AG04450 (cell line): Measurements from ENCODE around the gene FBXW8. TPM values are rescaled to one million over a fixed set of nuclear protein-coding genes. Genes with fewer than 3 reads are reported as not detected.

Experiments used
- CTCF ChIA-PET: fragments of 300-600, 350-600 bp; formaldehyde crosslinking; extraction: SDS; loops from one replicate; lab custom pipeline; 2022; ENCODE audit warnings: antibody characterized with exemption, inconsistent platforms; lab: Charles Lee
- POLR2A ChIA-PET: fragments of 350-600 bp; formaldehyde crosslinking; extraction: SDS; loops from one replicate; lab custom pipeline; 2021; ENCODE audit warnings: antibody characterized with exemption, inconsistent platforms; lab: Yijun Ruan, JAX
- DNase-seq: peaks from one replicate; pipeline ENCODE4 v3.0.0-alpha.2; 2011; ENCODE audit warnings: low read depth, low spot score
- H3K27ac ChIP-seq: one replicate; pipeline ENCODE4 v1.5.1; 2012; ENCODE audit warnings: low read depth, low read length, control low read depth
- H3K27me3 ChIP-seq: one replicate; pipeline ENCODE4 v1.6.0; 2012; ENCODE audit warnings: low read length; ENCODE audit not compliant: control insufficient read depth, insufficient read depth
- H3K4me3 ChIP-seq: 2 replicates; pipeline ENCODE4 v1.5.1; 2011; ENCODE audit warnings: mild to moderate bottlenecking, low read depth, low read length, control low read depth
- H3K9me3 ChIP-seq: 2 replicates; pipeline ENCODE4 v1.5.1; 2012; ENCODE audit warnings: low read length; ENCODE audit not compliant: control insufficient read depth, insufficient read depth
- CTCF ChIP-seq: IDR thresholded peaks from 2 replicates; pipeline ENCODE4 v1.5.1; 2011; ENCODE audit warnings: low read depth, low read length, control low read depth, inconsistent platforms
- polyA plus RNA-seq: library from polyadenylated mRNA; depleted of rRNA; stranded (reverse); fragments of >200 nt; gene quantifications from 2 replicates; pipeline ENCODE4 v1.2.3, GENCODE V29; 2011

The FBXW8 gene
- polyA plus RNA-seq, 1 experiment: 23.0 TPM

- no peak for DNase-seq
- peaks cover 18% of the 10 kb centered on the region for H3K27me3 ChIP-seq
- CTCF ChIA-PET: no interaction called here
- POLR2A ChIA-PET: no interaction called here
- no peak overlapping the region for H3K4me3 ChIP-seq
- TF ChIP-seq CTCF: no peak
- no peaks in the 10 kb centered on the region for H3K9me3 ChIP-seq
- no peak overlapping the region for H3K27ac ChIP-seq
Observed at GRCh38 chr12:117063162-117063911, 152.6 kb downstream of the FBXW8 start.

GRCh38 chr12:117064049-117064448 lies 153.3 kb downstream of the FBXW8 start:
- DNase-seq: no peak
- TF ChIP-seq CTCF: no peak
- H3K27me3 ChIP-seq: peaks cover 18% of the 10 kb centered on the region
- no peak overlapping the region for H3K4me3 ChIP-seq
- POLR2A ChIA-PET: no interaction called here
- H3K9me3 ChIP-seq: no peaks in the 10 kb centered on the region
- H3K27ac ChIP-seq: no peak overlapping the region
- CTCF ChIA-PET: no interaction called here

GRCh38 chr12:117064596-117064995 lies 153.8 kb downstream of the FBXW8 start:
- no peak overlapping the region for H3K27ac ChIP-seq
- no peaks in the 10 kb centered on the region for H3K9me3 ChIP-seq
- H3K4me3 ChIP-seq: no peak overlapping the region
- ChIA-PET CTCF (no interaction called here), POLR2A (no interaction called here)
- no peak for DNase-seq
- no peak for TF ChIP-seq CTCF
- H3K27me3 ChIP-seq: peaks cover 15% of the 10 kb centered on the region

- DNase-seq: no peak
- H3K9me3 ChIP-seq: no peaks in the 10 kb centered on the region
- TF ChIP-seq CTCF: no peak
- H3K27me3 ChIP-seq: peaks cover 5% of the 10 kb centered on the region
- ChIA-PET POLR2A (no interaction called here), CTCF (no interaction called here)
- H3K27ac ChIP-seq: no peak overlapping the region
- H3K4me3 ChIP-seq: no peak overlapping the region
Observed at GRCh38 chr12:117067016-117067415, 156.3 kb downstream of the FBXW8 start.

GRCh38 chr12:117067638-117068037 lies 156.9 kb downstream of the FBXW8 start:
- H3K27ac ChIP-seq: no peak overlapping the region
- H3K27me3 ChIP-seq: peaks cover 2% of the 10 kb centered on the region
- ChIA-PET CTCF (no interaction called here), POLR2A (no interaction called here)
- no peak overlapping the region for H3K4me3 ChIP-seq
- TF ChIP-seq CTCF: no peak
- no peaks in the 10 kb centered on the region for H3K9me3 ChIP-seq
- no peak for DNase-seq
